ENCODE data around the gene NDUFAF3. TPM values are rescaled to one million over a fixed set of nuclear protein-coding genes. Genes with fewer than 3 reads are reported as not detected.

NDUFAF3 gene
- polyA plus RNA-seq, 4 donors, result 57.2 to 81.6 (median 64.2) TPM

- DNase-seq (ENCODE audit: low read depth in 4 of 4, low spot score in 3 of 4), result no peak
Measured at GRCh38 chr3:49017229-49017970, 4.5 kb upstream of the NDUFAF3 start.

- DNase-seq (ENCODE audit: low read depth in 4 of 4, low spot score in 3 of 4), result no peak
Measured at GRCh38 chr3:49017971-49018706, 3.8 kb upstream of the NDUFAF3 start, which contains the start of gene DALRD3. TSS of gene DALRD3 (minus strand) at chr3:49018580. CDS start at chr3:49018564, 16 bp downstream.

- no peak for DNase-seq (ENCODE audit: low read depth in 4 of 4, low spot score in 3 of 4)
Measured at GRCh38 chr3:49018707-49019006, 3.3 kb upstream of the NDUFAF3 start.

DNA sequence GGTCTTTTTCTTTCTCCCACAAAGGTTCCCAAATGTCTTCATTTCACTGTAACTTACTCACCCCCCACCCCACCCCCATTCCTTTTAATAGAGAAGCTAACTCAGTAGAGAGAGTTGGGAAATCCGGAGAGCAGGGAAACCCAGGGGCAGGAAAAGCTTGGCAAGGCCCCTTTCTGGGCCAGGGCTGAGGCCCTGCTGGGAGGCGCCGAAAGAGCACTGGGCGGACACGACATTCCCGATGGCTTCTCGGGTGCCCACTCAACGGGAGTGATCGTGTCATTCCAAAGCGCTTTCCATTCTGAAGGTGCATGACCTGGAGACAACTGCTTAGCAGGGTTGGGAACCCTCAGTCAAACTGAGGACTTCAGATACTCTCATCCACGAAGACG is 2.0 kb upstream of the NDUFAF3 start:
- no peak for DNase-seq (ENCODE audit: low read depth in 4 of 4, low spot score in 3 of 4)

- DNase-seq (ENCODE audit: low read depth in 4 of 4, low spot score in 3 of 4), result no peak
Measured at GRCh38 chr3:49020330-49021212, 1.4 kb upstream of the NDUFAF3 start.

DNA sequence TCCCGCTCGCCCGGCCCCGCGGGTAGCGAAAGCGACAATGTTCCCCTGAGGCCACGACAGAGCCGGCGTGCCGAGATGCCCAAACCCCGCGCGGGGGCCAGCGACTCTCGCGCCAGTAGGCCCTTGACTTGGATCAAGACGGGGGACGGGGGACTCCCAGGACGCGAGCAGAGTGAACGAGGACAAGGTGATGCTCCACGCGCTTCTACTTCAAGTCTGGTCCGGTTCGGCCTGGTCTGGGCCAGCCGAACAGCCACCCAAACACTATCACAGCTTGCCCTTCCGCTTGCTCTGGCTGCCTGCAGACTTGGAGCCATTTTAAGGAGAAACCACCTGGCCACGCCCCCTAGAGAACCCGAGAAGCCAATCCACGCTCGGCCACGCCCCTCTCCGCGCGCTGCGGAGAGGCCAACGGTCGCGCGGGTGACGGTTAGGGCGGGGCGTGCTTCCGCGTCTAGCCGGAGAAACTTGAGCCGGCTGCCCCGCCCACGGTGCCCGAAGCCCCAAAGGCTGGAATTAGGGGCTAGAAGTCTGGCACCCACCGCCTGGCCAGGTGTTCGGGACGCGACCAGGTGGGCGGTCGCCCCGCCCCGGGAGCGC is 608 bp upstream of the NDUFAF3 start:
- DNase-seq (ENCODE audit: low read depth in 4 of 4, low spot score in 3 of 4), result peak; percentile 93 to 97 (median 96)

GRCh38 chr3:49022688-49023171 is 809 bp downstream of the NDUFAF3 start:
- DNase-seq (ENCODE audit: low read depth in 4 of 4, low spot score in 3 of 4), result no peak

GRCh38 chr3:49023775-49024174 is 1.9 kb downstream of the NDUFAF3 start:
- no peak for DNase-seq (ENCODE audit: low read depth in 4 of 4, low spot score in 3 of 4)

GRCh38 chr3:49024449-49024848 is 2.5 kb downstream of the NDUFAF3 start:
- DNase-seq (ENCODE audit: low read depth in 4 of 4, low spot score in 3 of 4), result no peak

- no peak for DNase-seq (ENCODE audit: low read depth in 4 of 4, low spot score in 3 of 4)
Measured at GRCh38 chr3:49025005-49025792, 3.3 kb downstream of the NDUFAF3 start.

DNA sequence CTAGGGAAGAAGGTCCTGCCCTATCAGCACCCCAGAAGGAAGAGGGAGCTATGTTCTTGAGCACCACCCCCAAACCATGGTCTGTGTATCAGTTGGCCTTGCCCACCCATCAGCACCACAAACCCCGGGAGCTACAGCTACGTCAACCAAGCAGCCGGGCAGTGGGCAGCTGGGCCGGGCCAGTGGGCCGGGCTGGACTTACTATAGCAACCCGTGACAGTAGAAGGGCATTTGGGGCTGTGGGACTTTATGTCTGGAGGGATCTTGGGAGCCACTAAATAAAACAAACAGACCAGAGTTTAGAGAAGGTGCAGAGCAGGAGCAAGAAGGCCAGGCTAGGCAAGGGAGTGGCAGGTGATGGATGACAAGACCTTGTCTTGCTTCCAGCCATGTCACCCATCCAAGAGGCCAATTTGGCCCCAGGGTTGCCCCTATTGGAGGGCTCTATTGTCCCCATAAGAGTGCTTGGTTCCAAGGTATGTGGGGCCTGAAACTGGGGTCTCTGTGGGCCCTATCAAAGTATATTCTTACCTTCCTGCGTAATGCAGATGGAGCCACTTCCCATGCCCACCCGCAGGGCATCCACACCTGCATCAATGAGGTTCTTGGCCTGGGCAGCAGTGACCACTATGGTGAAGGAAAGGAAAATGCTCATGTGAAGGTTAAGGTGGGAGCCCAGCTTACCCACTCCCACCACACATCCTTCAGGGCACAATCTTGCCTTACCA is 4.0 kb downstream of the NDUFAF3 start:
- no peak for DNase-seq (ENCODE audit: low read depth in 4 of 4, low spot score in 3 of 4)

DNA sequence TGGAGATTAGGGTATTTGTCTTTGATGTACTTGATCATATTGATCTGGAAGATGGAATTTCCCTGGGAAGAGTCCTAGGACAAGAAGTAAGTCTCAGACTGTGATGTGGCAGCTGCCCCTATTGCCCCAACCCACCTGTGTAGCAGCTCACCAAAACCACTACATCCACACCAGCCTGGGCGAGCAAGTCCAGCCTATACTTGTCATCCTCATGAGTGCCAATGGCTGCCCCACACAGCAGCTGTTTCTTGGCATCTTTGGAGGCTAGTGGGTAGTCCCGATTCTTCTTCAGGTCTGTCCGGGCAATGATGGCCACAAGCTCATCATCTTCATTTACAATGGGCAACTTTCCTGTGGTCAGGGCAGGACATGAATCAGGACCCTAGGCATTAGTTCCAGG is 4.6 kb downstream of the NDUFAF3 start:
- DNase-seq (ENCODE audit: low read depth in 4 of 4, low spot score in 3 of 4), result no peak

GRCh38 chr3:49027634-49028033 is 5.7 kb downstream of the NDUFAF3 start:
- no peak for DNase-seq (ENCODE audit: low read depth in 4 of 4, low spot score in 3 of 4)

DNA sequence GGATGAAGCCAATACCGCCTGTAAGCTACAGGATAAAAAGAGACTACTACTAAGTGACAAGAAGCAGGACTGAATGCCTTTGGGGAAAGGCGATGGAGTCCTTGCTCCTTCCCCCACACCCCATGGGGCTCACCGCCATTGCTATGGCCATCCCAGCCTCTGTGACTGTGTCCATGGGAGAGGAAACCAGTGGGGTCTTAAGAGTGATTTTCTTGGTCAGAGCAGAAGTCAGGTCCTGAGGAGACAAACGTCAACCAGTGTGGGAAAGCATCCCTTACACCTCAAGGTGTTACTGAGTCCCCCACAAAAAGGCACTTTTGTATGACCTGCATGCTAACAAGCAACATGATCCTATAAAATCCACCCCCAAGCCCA is 6.4 kb downstream of the NDUFAF3 start:
- no peak for DNase-seq (ENCODE audit: low read depth in 4 of 4, low spot score in 3 of 4)

DNA sequence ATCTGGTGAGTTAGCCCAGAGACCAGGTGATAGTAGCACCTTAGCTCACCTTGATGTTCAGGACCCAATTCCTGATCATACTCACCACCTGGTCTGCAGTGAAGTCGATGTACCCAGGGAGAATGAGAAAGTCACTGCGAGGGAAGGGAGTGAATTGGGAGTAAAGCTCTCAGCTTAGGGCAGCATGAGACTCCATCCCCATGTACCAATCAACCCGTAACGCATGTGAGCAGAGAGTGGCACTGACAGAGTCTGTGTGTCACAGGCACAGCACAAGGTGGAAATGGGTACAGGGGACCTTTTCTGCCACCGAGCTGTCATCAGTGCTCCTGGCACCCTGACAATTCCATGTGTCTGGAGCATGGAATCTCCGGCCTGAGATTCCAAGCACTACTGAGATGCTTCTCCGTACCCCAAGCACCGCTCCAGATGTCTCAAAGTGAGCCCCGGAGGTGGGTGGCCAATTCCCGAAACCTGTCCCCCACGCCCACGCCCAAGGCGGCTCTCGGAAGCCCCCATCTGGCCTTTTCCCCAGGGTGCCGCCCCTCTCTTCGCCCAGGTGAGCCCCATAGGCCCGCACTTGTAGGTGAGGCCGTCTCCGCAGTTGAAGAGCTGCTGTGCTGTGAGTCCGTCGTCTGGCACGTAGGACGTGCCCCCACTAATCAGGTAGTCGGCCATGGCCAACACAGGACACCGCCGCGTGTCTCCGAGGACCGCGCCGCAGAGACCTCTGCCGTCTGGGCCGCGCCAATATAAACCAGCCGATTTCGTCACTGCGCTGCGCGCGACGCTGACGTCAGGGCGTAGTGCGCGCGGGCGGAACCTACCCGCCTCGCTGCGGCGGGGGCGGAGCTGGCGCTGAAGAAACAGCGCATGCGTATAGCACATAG is 7.0 kb downstream of the NDUFAF3 start, which contains the start of gene IMPDH2:
Gene IMPDH2 (minus strand): TSS at position 726 of the 890 bp plus-strand sequence. CDS start 48 bp downstream, at position 678.
- DNase-seq (ENCODE audit: low read depth in 4 of 4, low spot score in 3 of 4), result peak; percentile 87 to 92 (median 88)

DNA sequence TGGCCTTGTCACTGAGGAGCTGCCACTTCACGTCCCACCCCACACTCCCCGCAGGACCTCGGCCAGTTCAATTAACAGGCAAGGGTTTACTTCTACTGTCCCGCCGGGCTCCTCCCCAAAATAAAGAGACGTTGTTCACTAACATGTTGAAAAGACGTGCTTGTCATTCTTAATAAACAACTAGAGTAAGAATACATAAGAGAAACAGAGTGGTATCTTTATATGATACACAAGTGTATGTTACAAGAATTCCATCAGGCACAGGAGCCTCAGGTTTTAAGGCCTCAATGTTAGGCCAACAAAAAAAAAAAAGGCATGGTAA is 7.6 kb downstream of the NDUFAF3 start:
- no peak for DNase-seq (ENCODE audit: low read depth in 4 of 4, low spot score in 3 of 4)

- no peak for DNase-seq (ENCODE audit: low read depth in 4 of 4, low spot score in 3 of 4)
Measured at GRCh38 chr3:49030321-49030720, 8.4 kb downstream of the NDUFAF3 start.

- DNase-seq (ENCODE audit: low read depth in 4 of 4, low spot score in 3 of 4), result no peak
Measured at GRCh38 chr3:49032646-49033304, 10.9 kb downstream of the NDUFAF3 start.

Data from left renal pelvis (tissue), 4 donors.